Fibroblast of gingiva (primary cell): ENCODE measurements around the gene CEACAM3.
"Not testable (repeated sequence)": the region's sequence is repeated elsewhere in the genome, so short reads cannot be mapped to it uniquely, and the experiment has no call there.

Source experiments
- DNase-seq: peaks from one replicate; pipeline ENCODE4 v3.0.0-alpha.2; 2011; ENCODE audit warnings: low read depth

The CEACAM3 gene

GRCh38 chr19:41796362-41796761, at the start of gene CEACAM3:
TSS of gene CEACAM3 (plus strand) at chr19:41796587. CDS start at chr19:41796678, 91 bp downstream.
- DNase-seq: no peak

GRCh38 chr19:41746593-41747227, 49.7 kb upstream of the CEACAM3 start:
- peak; percentile 41 for DNase-seq

- no peak for DNase-seq
Measured at GRCh38 chr19:41748012-41748411, 48.4 kb upstream of the CEACAM3 start.

GRCh38 chr19:41750248-41751134, 45.9 kb upstream of the CEACAM3 start:
- not testable (repeated sequence) for DNase-seq

- no peak for DNase-seq
Measured at GRCh38 chr19:41753159-41753558, 43.2 kb upstream of the CEACAM3 start.

- DNase-seq: peak; percentile 8
Measured at GRCh38 chr19:41753936-41754529, 42.4 kb upstream of the CEACAM3 start.

- DNase-seq: no peak
Measured at GRCh38 chr19:41755328-41755913, 41.0 kb upstream of the CEACAM3 start, which contains the start of gene CEACAM6. TSS of gene CEACAM6 (plus strand) at chr19:41755530. CDS start at chr19:41755639, 109 bp downstream.

- DNase-seq: no peak
Measured at GRCh38 chr19:41758846-41759245, 37.5 kb upstream of the CEACAM3 start.

GRCh38 chr19:41767115-41767514, 29.3 kb upstream of the CEACAM3 start:
- DNase-seq: no peak

GRCh38 chr19:41768105-41768504, 28.3 kb upstream of the CEACAM3 start:
- DNase-seq: not testable (repeated sequence)

GRCh38 chr19:41769608-41770007, 26.8 kb upstream of the CEACAM3 start:
- no peak for DNase-seq

GRCh38 chr19:41771410-41771809, 25.0 kb upstream of the CEACAM3 start:
- DNase-seq: no peak

- no peak for DNase-seq
Measured at GRCh38 chr19:41774515-41774980, 21.8 kb upstream of the CEACAM3 start.

GRCh38 chr19:41776700-41777099, 19.7 kb upstream of the CEACAM3 start:
- DNase-seq: no peak

GRCh38 chr19:41783612-41784011, 12.8 kb upstream of the CEACAM3 start:
- no peak for DNase-seq

- no peak for DNase-seq
Measured at GRCh38 chr19:41784312-41784711, 12.1 kb upstream of the CEACAM3 start.

- no peak for DNase-seq
Measured at GRCh38 chr19:41784743-41785142, 11.6 kb upstream of the CEACAM3 start.

- DNase-seq: peak; percentile 45
Measured at GRCh38 chr19:41785653-41786052, 10.7 kb upstream of the CEACAM3 start.

GRCh38 chr19:41787055-41787454, 9.3 kb upstream of the CEACAM3 start:
- DNase-seq: no peak

- DNase-seq: not testable (repeated sequence)
Measured at GRCh38 chr19:41788518-41788917, 7.9 kb upstream of the CEACAM3 start.

GRCh38 chr19:41789053-41789452, 7.3 kb upstream of the CEACAM3 start:
- DNase-seq: not testable (repeated sequence)
